ENCODE measurements around the gene GUK1.

Gene GUK1

GRCh38 chr1:228190778-228191177, 50.7 kb downstream of the GUK1 start:
- POLR2A ChIA-PET = no interaction called here
- CTCF ChIA-PET = interaction anchor here (1.0 to 1.4 kb wide), 2 partner anchors 23 to 60 kb away, joined by 3 to 4 read pairs; no protein-coding TSS in a partner anchor
- TF ChIP-seq, protein P1, sequence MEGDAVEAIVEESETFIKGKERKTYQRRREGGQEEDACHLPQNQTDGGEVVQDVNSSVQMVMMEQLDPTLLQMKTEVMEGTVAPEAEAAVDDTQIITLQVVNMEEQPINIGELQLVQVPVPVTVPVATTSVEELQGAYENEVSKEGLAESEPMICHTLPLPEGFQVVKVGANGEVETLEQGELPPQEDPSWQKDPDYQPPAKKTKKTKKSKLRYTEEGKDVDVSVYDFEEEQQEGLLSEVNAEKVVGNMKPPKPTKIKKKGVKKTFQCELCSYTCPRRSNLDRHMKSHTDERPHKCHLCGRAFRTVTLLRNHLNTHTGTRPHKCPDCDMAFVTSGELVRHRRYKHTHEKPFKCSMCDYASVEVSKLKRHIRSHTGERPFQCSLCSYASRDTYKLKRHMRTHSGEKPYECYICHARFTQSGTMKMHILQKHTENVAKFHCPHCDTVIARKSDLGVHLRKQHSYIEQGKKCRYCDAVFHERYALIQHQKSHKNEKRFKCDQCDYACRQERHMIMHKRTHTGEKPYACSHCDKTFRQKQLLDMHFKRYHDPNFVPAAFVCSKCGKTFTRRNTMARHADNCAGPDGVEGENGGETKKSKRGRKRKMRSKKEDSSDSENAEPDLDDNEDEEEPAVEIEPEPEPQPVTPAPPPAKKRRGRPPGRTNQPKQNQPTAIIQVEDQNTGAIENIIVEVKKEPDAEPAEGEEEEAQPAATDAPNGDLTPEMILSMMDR (IDR thresholded peaks at IDR 0.05; ENCODE audit: control extremely low read depth, extremely low read depth, low read depth, missing control alignments) = no peak
- DNase-seq (ENCODE audit: extremely low spot score) = no peak

GRCh38 chr1:228194436-228194835, 54.4 kb downstream of the GUK1 start:
- ChIA-PET CTCF (no interaction called here), POLR2A (no interaction called here)
- TF ChIP-seq, protein P1 (IDR thresholded peaks at IDR 0.05; ENCODE audit: control extremely low read depth, extremely low read depth, low read depth, missing control alignments) = no peak
- DNase-seq (ENCODE audit: extremely low spot score) = no peak

- POLR2A ChIA-PET = no interaction called here
- TF ChIP-seq, protein P1 (IDR thresholded peaks at IDR 0.05; ENCODE audit: control extremely low read depth, extremely low read depth, low read depth, missing control alignments) = no peak
- CTCF ChIA-PET = no interaction called here
- no peak for DNase-seq (ENCODE audit: extremely low spot score)
Observed at GRCh38 chr1:228194921-228195812, 55.1 kb downstream of the GUK1 start.

GRCh38 chr1:228197555-228198147, 57.6 kb downstream of the GUK1 start:
- TF ChIP-seq, protein P1 (IDR thresholded peaks at IDR 0.05; ENCODE audit: control extremely low read depth, extremely low read depth, low read depth, missing control alignments) = no peak
- CTCF ChIA-PET = no interaction called here
- DNase-seq (ENCODE audit: extremely low spot score) = no peak
- POLR2A ChIA-PET = no interaction called here
